Gastroesophageal sphincter (tissue), 3 donors: Measurements from ENCODE around the gene P4HA3.

Source experiments
- POLR2A ChIP-seq, 2 donors: fragments of 450-650 bp; IDR thresholded peaks; one replicate each; pipeline ENCODE4 v1.6.1; 2017; ENCODE audit warnings: antibody characterized with exemption in 2 of 2, mild to moderate bottlenecking in 2 of 2, moderate library complexity in 1 of 2
- POLR2AphosphoS5 ChIP-seq: sonication (generic); formaldehyde crosslinking; IDR thresholded peaks from one replicate; pipeline ENCODE4 v1.6.1; 2017; ENCODE audit warnings: antibody characterized with exemption
- TF ChIP-seq, protein P1 (sequence below), 4 experiments: fragments of 200-600 bp in 2 of 4; fragments of 450-650 bp in 2 of 4; sonication (generic) in 1 of 4; IDR thresholded peaks; one replicate each; pipeline ENCODE4 v1.5.1; 2017 to 2019; ENCODE audit warnings: antibody characterized with exemption in 4 of 4, mild to moderate bottlenecking in 2 of 4, moderate library complexity in 2 of 4

DNA sequence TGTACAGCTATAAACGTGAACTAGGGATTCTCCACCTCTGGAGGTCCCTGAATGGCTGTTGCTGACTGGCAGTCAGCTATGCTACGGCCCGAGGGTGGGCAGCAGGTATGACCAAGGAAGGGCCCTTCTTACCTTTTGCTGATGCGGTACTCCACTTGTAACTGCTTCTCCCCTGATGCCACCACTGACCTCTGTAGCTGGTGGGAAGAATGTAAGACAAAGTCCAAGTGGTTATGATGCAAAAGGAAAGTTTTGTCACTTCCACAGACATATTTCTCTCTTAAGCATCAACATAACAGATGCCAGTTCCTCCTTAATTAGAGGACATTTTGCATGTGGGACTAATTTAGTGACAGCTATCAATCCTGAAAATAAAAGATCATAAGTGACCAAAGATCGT lies 32.2 kb downstream of the P4HA3 start:
- TF ChIP-seq, protein P1, sequence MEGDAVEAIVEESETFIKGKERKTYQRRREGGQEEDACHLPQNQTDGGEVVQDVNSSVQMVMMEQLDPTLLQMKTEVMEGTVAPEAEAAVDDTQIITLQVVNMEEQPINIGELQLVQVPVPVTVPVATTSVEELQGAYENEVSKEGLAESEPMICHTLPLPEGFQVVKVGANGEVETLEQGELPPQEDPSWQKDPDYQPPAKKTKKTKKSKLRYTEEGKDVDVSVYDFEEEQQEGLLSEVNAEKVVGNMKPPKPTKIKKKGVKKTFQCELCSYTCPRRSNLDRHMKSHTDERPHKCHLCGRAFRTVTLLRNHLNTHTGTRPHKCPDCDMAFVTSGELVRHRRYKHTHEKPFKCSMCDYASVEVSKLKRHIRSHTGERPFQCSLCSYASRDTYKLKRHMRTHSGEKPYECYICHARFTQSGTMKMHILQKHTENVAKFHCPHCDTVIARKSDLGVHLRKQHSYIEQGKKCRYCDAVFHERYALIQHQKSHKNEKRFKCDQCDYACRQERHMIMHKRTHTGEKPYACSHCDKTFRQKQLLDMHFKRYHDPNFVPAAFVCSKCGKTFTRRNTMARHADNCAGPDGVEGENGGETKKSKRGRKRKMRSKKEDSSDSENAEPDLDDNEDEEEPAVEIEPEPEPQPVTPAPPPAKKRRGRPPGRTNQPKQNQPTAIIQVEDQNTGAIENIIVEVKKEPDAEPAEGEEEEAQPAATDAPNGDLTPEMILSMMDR (IDR thresholded peaks at IDR 0.05), result no peak
- TF ChIP-seq POLR2AphosphoS5 (no peak), POLR2A (IDR thresholded peaks at IDR 0.05) (no peak)
